Testis (tissue), 2 donors: ENCODE measurements around the gene OR52M1.
"Not testable (repeated sequence)": the region's sequence is repeated elsewhere in the genome, so short reads cannot be mapped to it uniquely, and the experiment has no call there.

Source experiments
- POLR2A ChIP-seq: fragments of 450-650 bp; IDR thresholded peaks from one replicate; pipeline ENCODE4 v1.6.1; 2017; ENCODE audit warnings: antibody characterized with exemption, mild to moderate bottlenecking, moderate library complexity
- TF ChIP-seq, protein P1 (sequence below), 3 experiments: fragments of 450-650 bp in 2 of 3; fragments of 200-600 bp in 1 of 3; sonication (generic) in 1 of 3; IDR thresholded peaks; one replicate each; pipeline ENCODE4 v1.5.1; 2016 to 2019; ENCODE audit warnings: antibody characterized with exemption in 3 of 3, mild to moderate bottlenecking in 2 of 3, moderate library complexity in 1 of 3

DNA sequence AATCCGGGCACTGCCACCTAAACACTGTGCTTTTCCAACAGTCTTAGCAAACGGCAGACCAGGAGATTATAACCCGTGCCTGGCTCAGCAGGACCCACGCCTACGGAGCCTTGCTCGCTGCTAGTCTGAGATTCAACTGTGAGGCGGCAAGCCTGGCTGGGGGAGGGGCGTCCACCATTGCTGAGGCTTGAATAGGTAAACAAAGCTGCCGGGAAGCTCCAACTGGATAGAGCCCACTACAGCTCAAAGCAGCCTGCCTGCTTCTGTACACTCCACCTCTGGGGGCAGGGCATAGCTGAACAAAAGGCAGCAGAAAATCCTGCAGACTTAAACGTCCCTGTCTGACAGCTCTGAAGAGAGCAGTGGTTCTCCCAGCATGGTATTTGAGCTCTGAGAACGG lies 13.3 kb upstream of the OR52M1 start:
- TF ChIP-seq, protein P1, sequence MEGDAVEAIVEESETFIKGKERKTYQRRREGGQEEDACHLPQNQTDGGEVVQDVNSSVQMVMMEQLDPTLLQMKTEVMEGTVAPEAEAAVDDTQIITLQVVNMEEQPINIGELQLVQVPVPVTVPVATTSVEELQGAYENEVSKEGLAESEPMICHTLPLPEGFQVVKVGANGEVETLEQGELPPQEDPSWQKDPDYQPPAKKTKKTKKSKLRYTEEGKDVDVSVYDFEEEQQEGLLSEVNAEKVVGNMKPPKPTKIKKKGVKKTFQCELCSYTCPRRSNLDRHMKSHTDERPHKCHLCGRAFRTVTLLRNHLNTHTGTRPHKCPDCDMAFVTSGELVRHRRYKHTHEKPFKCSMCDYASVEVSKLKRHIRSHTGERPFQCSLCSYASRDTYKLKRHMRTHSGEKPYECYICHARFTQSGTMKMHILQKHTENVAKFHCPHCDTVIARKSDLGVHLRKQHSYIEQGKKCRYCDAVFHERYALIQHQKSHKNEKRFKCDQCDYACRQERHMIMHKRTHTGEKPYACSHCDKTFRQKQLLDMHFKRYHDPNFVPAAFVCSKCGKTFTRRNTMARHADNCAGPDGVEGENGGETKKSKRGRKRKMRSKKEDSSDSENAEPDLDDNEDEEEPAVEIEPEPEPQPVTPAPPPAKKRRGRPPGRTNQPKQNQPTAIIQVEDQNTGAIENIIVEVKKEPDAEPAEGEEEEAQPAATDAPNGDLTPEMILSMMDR (IDR thresholded peaks at IDR 0.05) = not testable (repeated sequence)
- not testable (repeated sequence) for TF ChIP-seq POLR2A
